Heart left ventricle (tissue), 16 donors: Measurements from ENCODE around the gene LMO4. TPM values are rescaled to one million over a fixed set of nuclear protein-coding genes. Genes with fewer than 3 reads are reported as not detected.

Source experiments
- ATAC-seq, 4 donors: fragments of 200-7000 bp; cut with Tn5 transposase; one replicate each; pipeline ENCODE4 v1.9.1; 2020 to 2022; ENCODE audit warnings: moderate library complexity in 4 of 4, mild to moderate bottlenecking in 3 of 4, moderate number of reproducible peaks in 1 of 4
- DNase-seq, 5 donors: peaks; one replicate each; pipeline ENCODE4 v3.0.0-alpha.2; 2020
- H3K27ac ChIP-seq, 12 donors: fragments of 200-600 bp; sonication (generic) in 4 of 12; one replicate each; pipeline versions ENCODE4 v1.5.0 to v1.8.0; 2016 to 2022; ENCODE audit warnings: mild to moderate bottlenecking in 2 of 12
- H3K27me3 ChIP-seq, 9 donors: fragments of 200-600 bp; sonication (generic) in 2 of 9; one replicate each; pipeline versions ENCODE4 v1.5.1 to v1.8.0; 2016 to 2022; ENCODE audit warnings: mild to moderate bottlenecking in 3 of 9
- H3K36me3 ChIP-seq, 9 donors: fragments of 200-600 bp; sonication (generic) in 2 of 9; one replicate each; pipeline versions ENCODE4 v1.5.0 to v1.8.0; 2018 to 2022; ENCODE audit warnings: mild to moderate bottlenecking in 2 of 9
- H3K4me1 ChIP-seq, 12 donors: fragments of 200-600 bp; sonication (generic) in 4 of 12; one replicate each; pipeline versions ENCODE4 v1.5.0 to v1.8.0; 2016 to 2022; ENCODE audit warnings: mild to moderate bottlenecking in 3 of 12
- H3K4me3 ChIP-seq, 12 donors: fragments of 200-600 bp; sonication (generic) in 4 of 12; one replicate each; pipeline versions ENCODE4 v1.5.0 to v1.8.0; 2017 to 2022; ENCODE audit warnings: mild to moderate bottlenecking in 9 of 12, moderate library complexity in 4 of 12
- H3K9me3 ChIP-seq, 12 donors: fragments of 200-600 bp; sonication (generic) in 4 of 12; one replicate each; pipeline versions ENCODE4 v1.5.0 to v1.8.0; 2016 to 2022; ENCODE audit warnings: mild to moderate bottlenecking in 1 of 12
- POLR2A ChIP-seq, 2 donors: fragments of 450-650 bp; IDR thresholded peaks; one replicate each; pipeline ENCODE4 v1.6.1; 2017; ENCODE audit warnings: antibody characterized with exemption in 2 of 2, mild to moderate bottlenecking in 2 of 2, moderate library complexity in 2 of 2
- WGBS, 4 donors: extraction: QIAGEN DNeasy Blood & Tissue Kit in 2 of 4; methylation state at CpG; one replicate each; pipeline versions ENCODE4 v1.1.5 to v1.1.7; 2013 to 2018; 5-methylcytosine and 5-hydroxymethylcytosine counted together
- intact Hi-C, 10 donors: fragments of 100-400 bp; cut with DNase I; formaldehyde crosslinking; loops; one replicate each; pipeline versions ENCODE4 v1.11.1 to v1.14.2; 2022
- polyA plus RNA-seq, 2 donors: library from polyadenylated mRNA; stranded (reverse); fragments of 200-250 nt; gene quantifications; one replicate each; pipeline ENCODE4 v1.2.3, GENCODE V29; 2013
- total RNA-seq, 9 donors: library from RNA; depleted of rRNA in 2 of 9; stranded (reverse); fragments of >200 nt in 2 of 9; fragmentation: NEBNext Ultra II Directional in 3 of 9; extraction: Animal tissue kit (Norgen Biotek cat#: 25700) in 3 of 9; gene quantifications; one replicate each; pipeline versions ENCODE4 v1.1.0 to v1.2.4, GENCODE V29; 2016 to 2023
- TF ChIP-seq, protein P1 (sequence below), 12 donors: fragments of 200-600 bp; sonication (generic) in 4 of 12; IDR thresholded peaks; one replicate each; pipeline versions ENCODE4 v1.5.0 to v1.8.0; 2018 to 2022; ENCODE audit warnings: antibody characterized with exemption in 12 of 12, mild to moderate bottlenecking in 5 of 12
- donor health status: ischemic (EF 13 %, LVEDD 7.1; RV severe dilation, severe dysfunction).
- donor health status: healthy with polysubstance abuse.
- donor health status: DM: no; HTN: yes; CAD: no.
- donor health status: DM: no; HTN: no; CAD: no.
- donor health status: ischemic (EF 25% LVEDD 6.9; RV normal size, moderate dysfunction).
- donor health status: ischemic (EF 25% LVEDD 5.7; RV mildly dilated, moderate dysfunction).
- donor health status: healthy.
- donor health status: DM: yes; HTN: yes; CAD: no.
- donor health status: ischemic (EF 35%, LVEDD 5.7; RV mildly dilated, moderate dysfunction).
- donor health status: nonischemic (EF 11% LVEDD 7.7; RV severe dilation, severe dysfunction).
- donor health status: DM: yes; HTN: yes; CAD: no.
- donor health status: PGD.
- donor health status: ischemic (EF 29% LVEDD 5.4; RV normal size, mild dysfunction).
- donor health status: nonischemic (EF 23%, LVEDD 6.1; RV moderate dilation, normal function).

Gene LMO4
- total and polyA plus RNA-seq, 11 donors, result 23.3 to 60.7 (median 29.6) TPM

DNA sequence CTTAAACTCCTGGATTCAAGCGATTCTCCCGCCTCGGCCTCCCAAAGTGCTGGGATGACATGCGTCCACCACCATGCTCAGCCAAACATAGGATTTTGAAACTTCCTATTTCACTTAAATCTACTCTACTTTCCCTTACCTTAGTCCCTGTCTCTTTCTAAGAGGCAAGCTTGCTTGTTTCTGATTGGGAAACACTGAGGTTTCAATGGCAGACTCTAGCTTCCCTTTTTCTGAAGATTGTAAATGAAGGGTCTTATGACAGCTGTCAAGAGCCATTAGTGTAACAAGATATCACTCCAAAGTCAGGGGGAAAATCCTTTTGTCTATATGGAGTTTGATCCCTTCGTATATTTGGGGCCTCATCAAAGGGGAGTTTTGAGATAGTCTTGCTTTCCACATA is 23.5 kb upstream of the LMO4 start:
- no peak overlapping the region for H3K4me3 ChIP-seq
- TF ChIP-seq, protein P1, sequence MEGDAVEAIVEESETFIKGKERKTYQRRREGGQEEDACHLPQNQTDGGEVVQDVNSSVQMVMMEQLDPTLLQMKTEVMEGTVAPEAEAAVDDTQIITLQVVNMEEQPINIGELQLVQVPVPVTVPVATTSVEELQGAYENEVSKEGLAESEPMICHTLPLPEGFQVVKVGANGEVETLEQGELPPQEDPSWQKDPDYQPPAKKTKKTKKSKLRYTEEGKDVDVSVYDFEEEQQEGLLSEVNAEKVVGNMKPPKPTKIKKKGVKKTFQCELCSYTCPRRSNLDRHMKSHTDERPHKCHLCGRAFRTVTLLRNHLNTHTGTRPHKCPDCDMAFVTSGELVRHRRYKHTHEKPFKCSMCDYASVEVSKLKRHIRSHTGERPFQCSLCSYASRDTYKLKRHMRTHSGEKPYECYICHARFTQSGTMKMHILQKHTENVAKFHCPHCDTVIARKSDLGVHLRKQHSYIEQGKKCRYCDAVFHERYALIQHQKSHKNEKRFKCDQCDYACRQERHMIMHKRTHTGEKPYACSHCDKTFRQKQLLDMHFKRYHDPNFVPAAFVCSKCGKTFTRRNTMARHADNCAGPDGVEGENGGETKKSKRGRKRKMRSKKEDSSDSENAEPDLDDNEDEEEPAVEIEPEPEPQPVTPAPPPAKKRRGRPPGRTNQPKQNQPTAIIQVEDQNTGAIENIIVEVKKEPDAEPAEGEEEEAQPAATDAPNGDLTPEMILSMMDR (IDR thresholded peaks at IDR 0.05), result no peak
- TF ChIP-seq POLR2A (IDR thresholded peaks at IDR 0.05), result no peak
- H3K27ac ChIP-seq, result no peak overlapping the region
- WGBS, 4 donors, result 77 to 84% (median 80%) methylated on average over 5 of the region's 5 CpGs
- no peak for ATAC-seq
- H3K27me3 ChIP-seq, result peaks cover 0 to 5% (median 0%) of the 10 kb centered on the region in 9 donors
- intact Hi-C loops, result no loop called here
- no peak for DNase-seq
- no peaks in the 10 kb centered on the region for H3K4me1 ChIP-seq
- H3K9me3 ChIP-seq, result no peaks in the 10 kb centered on the region
- H3K36me3 ChIP-seq, result no peaks in the 10 kb centered on the region

DNA sequence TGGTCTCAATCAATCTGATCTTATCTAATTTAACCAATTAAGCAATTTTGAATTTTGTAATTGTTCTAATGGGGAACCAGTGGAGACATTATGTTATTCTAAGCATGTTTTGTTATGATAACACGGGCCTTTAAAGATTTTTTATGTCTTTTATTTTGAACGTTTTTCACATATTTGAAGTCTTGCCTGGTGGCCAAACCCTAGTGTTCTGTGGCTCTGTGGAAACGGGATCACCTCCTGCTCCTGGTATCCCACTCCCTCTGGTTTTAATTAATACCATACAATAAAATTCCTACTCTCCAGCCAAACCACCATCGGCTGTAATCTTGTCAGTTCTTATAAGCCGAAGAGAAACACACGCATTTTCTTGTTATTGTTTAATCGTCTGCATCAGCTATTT is 22.9 kb upstream of the LMO4 start:
- ATAC-seq, result no peak
- no peak for DNase-seq
- Histone ChIP-seq H3K9me3 (no peaks in the 10 kb centered on the region), H3K4me1 (no peaks in the 10 kb centered on the region), H3K36me3 (no peaks in the 10 kb centered on the region), H3K4me3 (no peak overlapping the region), H3K27ac (no peak overlapping the region), H3K27me3 (peaks cover 0 to 5% (median 0%) of the 10 kb centered on the region in 9 donors)
- 70 to 82% (median 75%) methylated on average over 7 of the region's 7 CpGs for WGBS, 4 donors
- TF ChIP-seq, protein P1 (IDR thresholded peaks at IDR 0.05), result no peak
- no peak for TF ChIP-seq POLR2A (IDR thresholded peaks at IDR 0.05)
- intact Hi-C loops, result no loop called here

DNA sequence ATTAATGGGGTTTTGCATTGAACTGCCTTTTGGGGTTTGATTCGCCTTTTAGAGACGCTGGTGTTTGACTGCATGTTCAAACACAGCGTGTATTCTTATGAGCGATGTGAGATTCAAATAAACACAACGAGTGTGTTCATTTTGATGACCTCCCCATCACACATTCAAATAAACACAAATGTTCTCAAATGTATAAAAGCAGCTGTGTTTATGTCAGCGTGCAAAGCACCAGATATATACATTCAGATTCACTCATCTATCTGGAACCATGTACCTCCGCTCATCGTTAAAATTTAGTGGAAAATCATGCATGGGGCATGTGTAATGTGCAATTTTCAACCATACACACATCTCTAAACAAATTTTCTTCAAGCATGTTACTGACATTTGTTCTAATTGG is 21.4 kb upstream of the LMO4 start:
- no peaks in the 10 kb centered on the region for H3K36me3 ChIP-seq
- no peak overlapping the region for H3K27ac ChIP-seq
- DNase-seq (no peak), ATAC-seq (no peak)
- TF ChIP-seq, protein P1 (IDR thresholded peaks at IDR 0.05), result no peak
- TF ChIP-seq POLR2A (IDR thresholded peaks at IDR 0.05), result no peak
- no peak overlapping the region for H3K4me3 ChIP-seq
- H3K4me1 ChIP-seq, result no peaks in the 10 kb centered on the region
- H3K9me3 ChIP-seq, result no peaks in the 10 kb centered on the region
- peaks cover 0 to 5% (median 0%) of the 10 kb centered on the region in 9 donors for H3K27me3 ChIP-seq
- WGBS, 4 donors, result 90 to 94% (median 93%) methylated on average over 8 of the region's 8 CpGs
- intact Hi-C loops, result no loop called here

DNA sequence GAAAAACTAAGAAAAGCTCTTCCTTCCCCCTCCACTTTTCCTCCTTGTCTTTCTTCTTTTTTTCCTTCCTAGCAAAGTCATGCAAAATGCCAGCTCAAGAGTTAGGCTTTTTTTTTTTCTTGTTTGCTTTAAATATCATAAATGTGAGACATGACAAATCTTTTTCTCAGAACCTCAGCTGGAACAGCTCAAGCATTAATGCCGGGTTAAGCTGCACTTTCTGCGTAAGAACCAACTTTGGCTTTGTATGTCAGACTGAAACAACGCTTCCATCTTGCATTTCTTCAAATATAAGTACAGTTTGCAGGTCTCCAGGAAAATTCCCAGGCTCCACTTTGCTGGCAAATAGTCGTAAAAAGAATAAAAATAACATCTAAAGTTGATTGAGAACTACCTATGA is 20.7 kb upstream of the LMO4 start:
- no peak overlapping the region for H3K4me3 ChIP-seq
- ATAC-seq (no peak), DNase-seq (no peak)
- H3K27me3 ChIP-seq, result peaks cover 0 to 5% (median 0%) of the 10 kb centered on the region in 9 donors
- no peaks in the 10 kb centered on the region for H3K4me1 ChIP-seq
- intact Hi-C loops, result no loop called here
- no peaks in the 10 kb centered on the region for H3K36me3 ChIP-seq
- no peak overlapping the region for H3K27ac ChIP-seq
- no peak for TF ChIP-seq POLR2A (IDR thresholded peaks at IDR 0.05)
- TF ChIP-seq, protein P1 (IDR thresholded peaks at IDR 0.05), result no peak
- 83 to 90% (median 88%) methylated on average over 4 of the region's 4 CpGs for WGBS, 4 donors
- H3K9me3 ChIP-seq, result no peaks in the 10 kb centered on the region
